HG02884 (cell line): ENCODE results near the gene UBE2U.

Experiments used
- ATAC-seq: cut with Tn5 transposase; IDR thresholded peaks from one replicate; pipeline ENCODE4 v1.9.1; 2021; ENCODE audit warnings: mild to moderate bottlenecking, moderate library complexity; ENCODE audit not compliant: unreplicated experiment

UBE2U gene

GRCh38 chr1:64203420-64203819, at the start of gene UBE2U:
Gene UBE2U (plus strand): TSS chr1:64203623. CDS start chr1:64204051, 428 bp downstream.
- ATAC-seq: no peak

- no peak for ATAC-seq
Measured at GRCh38 chr1:64155278-64155677, 48.1 kb upstream of the UBE2U start.

GRCh38 chr1:64161357-64161941, 42.0 kb upstream of the UBE2U start:
- ATAC-seq: no peak

GRCh38 chr1:64162151-64162550, 41.3 kb upstream of the UBE2U start:
- no peak for ATAC-seq

GRCh38 chr1:64162804-64163203, 40.6 kb upstream of the UBE2U start:
- ATAC-seq: no peak

GRCh38 chr1:64163431-64163830, 40.0 kb upstream of the UBE2U start:
- ATAC-seq: no peak

- no peak for ATAC-seq
Measured at GRCh38 chr1:64163970-64164369, 39.5 kb upstream of the UBE2U start.

- no peak for ATAC-seq
Measured at GRCh38 chr1:64166629-64167028, 36.8 kb upstream of the UBE2U start.

GRCh38 chr1:64167176-64167575, 36.2 kb upstream of the UBE2U start:
- no peak for ATAC-seq

- no peak for ATAC-seq
Measured at GRCh38 chr1:64171246-64171645, 32.2 kb upstream of the UBE2U start.

GRCh38 chr1:64171797-64172281, 31.6 kb upstream of the UBE2U start:
- peak; percentile 60 for ATAC-seq

GRCh38 chr1:64172458-64172983, 30.9 kb upstream of the UBE2U start:
- ATAC-seq: peak; percentile 42

GRCh38 chr1:64173336-64173940, 30.0 kb upstream of the UBE2U start:
- ATAC-seq: no peak

GRCh38 chr1:64175639-64176038, 27.8 kb upstream of the UBE2U start:
- ATAC-seq: no peak

GRCh38 chr1:64176659-64177058, 26.8 kb upstream of the UBE2U start:
- no peak for ATAC-seq

- no peak for ATAC-seq
Measured at GRCh38 chr1:64179588-64179987, 23.8 kb upstream of the UBE2U start.

- ATAC-seq: no peak
Measured at GRCh38 chr1:64182207-64182606, 21.2 kb upstream of the UBE2U start.

- no peak for ATAC-seq
Measured at GRCh38 chr1:64183395-64184002, 19.9 kb upstream of the UBE2U start.

GRCh38 chr1:64184003-64184440, 19.4 kb upstream of the UBE2U start:
- no peak for ATAC-seq

GRCh38 chr1:64186138-64186897, 17.1 kb upstream of the UBE2U start:
- no peak for ATAC-seq

GRCh38 chr1:64186898-64187280, 16.5 kb upstream of the UBE2U start:
- no peak for ATAC-seq
